Esophagus muscularis mucosa (tissue), 4 donors: ENCODE measurements around the gene TASOR2.

Source experiments
- CTCF ChIP-seq, 3 experiments: fragments of 200-600 bp in 2 of 3; fragments of 450-650 bp in 1 of 3; sonication (generic) in 2 of 3; IDR thresholded peaks; one replicate each; pipeline ENCODE4 v1.5.1; 2017 to 2019; ENCODE audit warnings: antibody characterized with exemption in 3 of 3, mild to moderate bottlenecking in 2 of 3, moderate library complexity in 1 of 3
- EP300 ChIP-seq: sonication (generic); formaldehyde crosslinking; IDR thresholded peaks from one replicate; pipeline ENCODE4 v1.6.1; 2017; ENCODE audit warnings: antibody characterized with exemption
- POLR2A ChIP-seq: fragments of 450-650 bp; IDR thresholded peaks from one replicate; pipeline ENCODE4 v1.6.1; 2017; ENCODE audit warnings: antibody characterized with exemption, moderate library complexity, mild to moderate bottlenecking, low read depth
- POLR2AphosphoS5 ChIP-seq, 2 donors: sonication (generic); formaldehyde crosslinking; IDR thresholded peaks; one replicate each; pipeline ENCODE4 v1.6.1; 2017; ENCODE audit warnings: antibody characterized with exemption in 2 of 2

GRCh38 chr10:5694573-5694972 lies 9.9 kb downstream of the TASOR2 start:
- no peak for TF ChIP-seq CTCF (IDR thresholded peaks at IDR 0.05)
- TF ChIP-seq POLR2AphosphoS5 (IDR thresholded peaks at IDR 0.05), result no peak
- no peak for TF ChIP-seq POLR2A
- TF ChIP-seq EP300, result no peak
